Activated T-cell treated with anti-CD3 and anti-CD28 coated beads, Interleukin-2, amount 50 U/mL, for 1 hour (primary cell): ENCODE data around the gene ATP8A2.

Source experiments
- DNase-seq: peaks from one replicate; pipeline ENCODE4 v3.0.0-alpha.2; 2020

ATP8A2 gene

DNA sequence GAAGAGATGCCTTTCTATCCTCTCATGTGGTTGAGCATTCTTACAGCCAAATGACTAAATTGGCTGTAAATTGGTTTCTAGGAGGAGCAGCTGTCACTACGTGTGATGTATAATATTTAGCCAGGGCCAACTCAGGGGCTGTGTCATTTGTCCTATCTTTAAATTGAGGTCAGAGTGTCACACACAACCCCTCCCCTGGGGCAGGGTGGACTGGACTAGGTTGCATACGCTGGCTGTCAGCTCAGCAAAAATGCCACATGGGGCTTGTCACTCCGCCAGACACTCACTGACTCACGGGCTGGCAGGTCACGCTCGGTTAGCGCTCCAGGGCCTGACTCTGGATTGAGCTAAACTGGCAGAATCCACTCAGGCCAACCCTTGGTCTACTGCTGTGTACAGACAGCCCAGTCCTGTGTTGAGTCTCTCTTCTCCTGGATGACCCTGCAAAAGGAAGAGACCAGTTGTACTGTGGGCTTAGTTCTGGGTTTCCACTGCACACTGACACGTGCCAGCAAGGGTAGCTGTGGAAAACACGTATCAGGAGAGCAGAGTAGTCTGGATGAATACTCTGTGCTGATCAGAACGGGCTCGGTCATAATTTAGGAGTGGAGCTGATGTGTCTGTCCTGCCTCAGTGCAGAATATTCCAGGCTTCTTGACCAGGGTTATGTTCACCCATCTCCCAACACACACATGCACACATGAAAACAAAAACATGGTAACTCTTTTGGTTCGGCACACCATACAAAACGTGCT lies 650.9 kb downstream of the ATP8A2 start:
- DNase-seq: no peak

DNA sequence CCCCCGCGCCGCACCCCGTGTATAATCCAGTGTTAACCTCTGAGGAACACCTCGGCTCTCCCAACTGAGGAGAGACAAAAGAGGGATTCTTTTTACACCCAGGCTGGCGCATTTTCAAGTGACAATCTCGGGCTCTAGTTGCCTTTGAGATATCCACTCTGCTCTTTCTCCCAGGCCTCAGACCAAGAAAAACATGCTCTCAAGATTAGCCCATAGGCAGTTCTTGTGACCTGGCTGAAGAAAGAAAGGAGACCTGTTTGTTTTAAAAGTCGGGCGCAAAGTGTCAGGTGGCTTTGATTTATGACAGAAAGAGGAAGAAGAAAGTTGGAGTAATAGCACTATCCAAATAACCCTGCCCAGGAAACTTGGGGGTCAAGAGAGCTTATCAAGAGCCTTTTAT lies 652.8 kb downstream of the ATP8A2 start:
- no peak for DNase-seq

DNA sequence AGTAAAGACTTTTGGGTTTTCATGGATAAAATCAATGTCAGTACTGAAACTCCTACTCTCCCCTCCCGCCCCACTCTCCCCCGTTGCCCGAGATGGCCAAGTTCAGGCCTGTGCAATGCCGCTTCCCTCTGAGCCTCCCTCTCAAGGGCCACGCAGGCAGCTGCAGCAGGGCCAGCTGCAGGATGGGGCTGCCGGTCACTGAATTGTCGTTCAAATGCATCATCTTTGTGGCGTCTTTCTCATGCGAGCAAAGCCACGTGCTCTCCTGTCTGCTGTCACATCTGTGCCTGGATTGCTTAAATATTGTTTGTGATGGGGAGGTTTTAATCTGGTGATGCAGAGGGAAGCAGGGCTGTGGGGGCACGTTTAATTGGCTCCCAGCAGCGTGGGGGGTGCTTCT lies 653.4 kb downstream of the ATP8A2 start:
- no peak for DNase-seq

DNA sequence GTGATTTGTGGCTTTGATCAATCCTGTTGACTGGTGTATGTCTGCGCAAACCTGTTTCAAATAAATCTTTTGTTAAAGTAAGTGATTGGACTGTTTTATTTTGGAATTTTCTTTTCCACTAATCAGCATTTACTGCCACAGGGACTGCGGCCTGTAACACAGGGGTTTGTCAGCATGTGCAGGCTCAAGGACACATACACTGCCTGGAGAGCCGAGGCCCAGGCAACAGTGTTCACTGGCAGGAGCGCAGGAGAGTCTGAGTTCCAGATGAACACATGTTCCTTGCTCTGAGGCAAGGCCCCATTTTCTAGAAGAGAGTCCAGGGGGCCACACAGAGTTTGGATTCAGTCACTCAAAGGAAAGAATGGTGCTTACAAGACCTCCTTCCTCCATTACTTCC lies 654.0 kb downstream of the ATP8A2 start:
- DNase-seq: no peak

DNA sequence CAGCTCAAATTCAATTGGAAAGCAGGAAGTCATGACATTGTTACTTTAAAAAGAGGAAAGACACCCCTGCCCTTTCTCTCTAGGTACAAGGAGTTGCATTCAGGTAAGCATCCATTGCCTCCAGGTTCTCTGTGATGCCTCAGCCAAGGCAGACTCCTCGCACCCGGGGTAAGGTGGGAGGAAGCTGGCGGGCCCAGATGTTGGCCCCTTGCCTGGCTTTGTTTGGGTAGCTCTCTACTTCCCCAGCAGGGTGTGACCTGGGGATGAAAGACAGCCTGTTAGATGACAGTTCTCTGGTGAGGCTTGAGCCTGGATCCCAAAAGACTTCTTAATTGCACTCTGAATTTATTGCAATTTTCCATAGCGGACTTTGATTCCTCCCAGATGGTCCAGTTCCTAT lies 654.4 kb downstream of the ATP8A2 start:
- DNase-seq: no peak

DNA sequence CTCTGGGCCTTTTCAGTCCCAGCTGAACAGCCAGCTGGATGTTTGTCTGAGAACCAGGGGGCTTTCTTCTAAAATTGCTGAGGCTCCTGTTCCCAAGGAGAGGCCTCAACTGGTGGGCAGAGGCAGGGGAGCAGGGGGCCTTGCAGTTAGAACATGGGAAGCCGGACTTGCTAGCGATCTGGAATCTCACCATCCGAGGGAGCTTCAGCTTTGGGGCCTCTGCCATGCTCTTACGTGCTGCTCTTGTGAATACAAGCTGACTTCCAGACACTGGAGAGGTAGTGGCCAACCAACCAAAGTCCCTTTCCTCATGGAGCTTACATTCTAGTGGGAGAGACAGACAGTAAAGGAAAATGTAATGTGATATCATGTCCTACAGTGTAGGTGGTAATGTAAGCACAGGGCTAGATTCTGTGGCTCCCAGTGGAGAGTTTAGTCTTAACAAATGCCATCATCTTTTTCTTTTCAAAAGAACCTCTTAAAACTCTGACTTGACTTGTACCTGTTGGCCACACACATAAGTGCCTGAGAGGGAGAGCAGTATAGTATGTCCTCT lies 657.9 kb downstream of the ATP8A2 start:
- no peak for DNase-seq

DNA sequence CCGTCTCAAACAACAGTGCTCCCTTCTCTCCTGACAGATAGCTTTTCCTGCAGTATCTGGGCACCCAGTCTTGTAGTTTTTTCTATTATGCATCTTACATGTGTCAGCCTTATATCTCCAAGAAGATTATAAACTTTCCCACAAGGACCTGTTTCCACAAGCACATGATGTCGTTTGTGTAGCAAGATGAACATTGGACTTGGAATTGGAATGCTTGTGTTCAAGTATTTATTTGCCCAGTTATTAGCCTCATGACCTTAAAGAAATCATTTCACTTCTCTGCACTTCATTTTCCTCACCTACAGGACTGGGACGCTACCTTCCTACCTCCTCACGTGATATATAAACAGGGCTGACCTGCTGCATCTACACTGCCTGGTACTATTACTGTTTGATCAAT lies 658.6 kb downstream of the ATP8A2 start:
- DNase-seq: no peak

DNA sequence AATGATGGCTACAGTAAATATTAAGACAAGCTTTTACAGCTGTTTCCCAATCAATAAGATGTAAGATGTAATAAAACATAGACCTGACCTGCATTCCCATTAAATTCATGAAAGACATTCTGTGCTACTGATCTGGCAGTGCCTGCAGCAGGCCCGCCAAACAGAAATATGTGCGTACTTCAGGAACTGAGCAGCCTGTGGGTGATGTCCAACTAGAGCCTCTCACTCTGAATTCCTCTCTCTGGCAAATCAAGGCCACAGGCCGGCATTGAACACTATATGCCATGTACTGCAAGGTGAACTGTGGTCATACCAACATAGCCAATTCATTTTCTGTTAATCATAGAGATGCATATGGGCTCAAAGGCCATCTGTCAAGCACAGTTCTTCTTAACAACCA lies 662.2 kb downstream of the ATP8A2 start:
- no peak for DNase-seq

DNA sequence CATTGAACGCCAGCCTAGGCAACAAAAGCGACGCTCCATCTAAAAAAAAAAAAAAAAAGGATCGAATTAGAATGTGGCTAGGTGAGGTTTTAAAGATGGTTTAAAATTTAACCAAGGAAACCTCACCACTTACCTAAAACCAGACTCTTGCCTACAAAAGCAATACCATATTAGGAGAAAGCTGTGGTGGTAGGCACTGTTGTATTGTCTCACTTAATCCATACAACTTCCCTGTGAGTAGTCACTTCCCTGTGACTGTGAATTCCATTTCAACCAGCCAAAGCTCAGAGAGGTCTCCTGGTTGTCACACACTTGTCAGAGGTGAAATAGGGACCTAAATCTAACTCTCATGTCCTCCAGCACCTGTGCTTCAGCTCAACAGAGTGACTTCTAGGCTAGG lies 664.6 kb downstream of the ATP8A2 start:
- DNase-seq: no peak

DNA sequence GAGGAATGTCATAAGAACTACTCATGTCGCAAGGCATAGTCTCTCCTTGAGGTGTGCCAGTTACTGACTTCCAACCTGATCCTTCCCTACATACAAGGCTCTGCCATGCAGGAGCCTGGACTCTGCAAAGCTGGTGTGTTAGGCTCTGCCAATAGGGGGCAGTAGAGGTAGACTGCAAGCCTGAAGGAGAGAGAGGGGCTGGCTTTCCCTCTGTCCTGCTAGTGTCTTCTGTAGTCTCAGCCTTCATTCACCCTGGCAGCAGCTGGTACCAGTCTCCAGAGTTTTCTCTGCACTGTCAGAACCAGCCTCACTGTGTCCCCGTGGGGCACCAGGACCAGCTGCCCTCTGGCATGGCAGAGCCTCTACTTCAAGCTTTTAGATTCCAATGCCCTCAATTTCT lies 665.5 kb downstream of the ATP8A2 start:
- DNase-seq: peak; percentile 28

DNA sequence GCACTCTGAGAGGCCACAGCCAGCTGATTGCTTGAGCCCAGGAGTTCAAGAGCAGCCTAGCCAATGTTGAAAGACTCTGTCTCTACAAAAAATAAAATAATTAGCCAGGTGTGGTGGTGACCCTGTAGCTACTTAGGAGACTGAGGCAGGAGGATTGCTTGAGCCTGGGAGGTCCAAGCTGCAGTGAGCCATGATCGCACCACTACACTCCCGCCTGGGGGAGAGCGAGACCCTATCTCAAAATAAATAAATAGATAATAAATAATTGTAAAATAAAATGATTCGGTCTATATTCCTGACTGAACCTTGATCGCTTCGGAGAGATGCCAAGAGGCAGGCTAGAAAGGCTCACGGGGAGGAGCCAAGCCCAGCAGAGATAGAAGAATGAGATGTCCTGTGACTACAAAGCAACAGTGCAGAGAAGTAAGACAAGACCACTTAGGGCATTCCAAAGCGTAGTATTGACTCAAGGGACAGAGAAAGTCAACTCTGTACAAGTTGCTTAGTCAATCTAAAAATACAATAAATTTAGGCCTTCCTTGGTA lies 667.2 kb downstream of the ATP8A2 start:
- DNase-seq: no peak

DNA sequence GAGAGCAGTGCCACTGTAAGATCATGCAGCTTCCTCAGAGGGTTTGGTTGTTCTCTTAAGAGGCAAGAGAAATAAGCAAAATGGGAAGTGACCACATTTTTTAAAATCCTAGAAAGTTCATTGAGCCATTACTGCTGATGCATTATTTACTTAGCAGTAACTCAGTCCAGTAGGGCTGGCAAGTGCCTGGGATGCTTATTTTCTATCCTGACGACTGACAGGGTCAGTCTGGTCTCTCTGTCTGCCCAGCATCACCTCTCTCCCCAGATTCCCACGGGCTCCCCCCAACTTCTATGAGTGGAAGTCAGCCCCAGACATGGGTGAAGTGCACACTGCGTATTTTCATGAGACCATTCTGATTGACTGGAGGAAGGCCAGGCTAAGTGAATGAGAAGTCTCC lies 669.7 kb downstream of the ATP8A2 start:
- no peak for DNase-seq

DNA sequence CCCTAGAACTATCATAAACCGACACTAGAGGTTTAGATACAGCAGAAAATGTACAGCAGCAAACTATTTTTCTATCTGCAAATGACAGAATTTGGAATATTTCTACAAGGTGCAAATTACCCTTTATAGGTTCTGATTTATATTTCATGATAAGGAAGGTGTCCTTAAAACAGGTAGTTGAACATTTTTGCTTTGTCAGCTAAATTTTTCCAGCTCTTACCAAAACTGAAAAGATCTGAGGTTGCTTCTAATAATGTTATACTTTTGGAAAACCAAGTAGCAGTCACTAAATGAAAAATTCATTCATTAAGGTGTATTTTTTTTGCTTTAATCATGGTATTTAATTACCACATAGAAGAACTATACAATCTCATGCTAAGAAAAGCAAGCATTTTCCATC lies 671.0 kb downstream of the ATP8A2 start:
- no peak for DNase-seq

DNA sequence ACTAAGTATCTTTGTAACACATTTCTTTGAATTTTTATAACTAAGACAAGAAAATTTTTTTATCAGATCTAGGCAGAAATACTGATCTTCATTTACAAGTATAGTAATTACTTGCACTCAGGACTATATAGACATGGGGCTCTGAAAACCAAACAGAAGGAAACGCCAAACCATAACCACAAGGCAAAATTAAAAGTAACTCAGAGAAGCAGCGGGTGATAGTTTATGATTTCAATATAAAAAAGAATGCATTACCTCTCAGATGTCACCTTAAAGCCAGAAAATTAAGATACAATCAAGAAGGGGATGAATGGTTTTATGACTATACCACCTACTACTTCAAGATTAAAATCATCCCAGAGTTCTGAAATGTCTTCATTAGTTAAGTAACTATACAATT lies 673.4 kb downstream of the ATP8A2 start:
- no peak for DNase-seq

DNA sequence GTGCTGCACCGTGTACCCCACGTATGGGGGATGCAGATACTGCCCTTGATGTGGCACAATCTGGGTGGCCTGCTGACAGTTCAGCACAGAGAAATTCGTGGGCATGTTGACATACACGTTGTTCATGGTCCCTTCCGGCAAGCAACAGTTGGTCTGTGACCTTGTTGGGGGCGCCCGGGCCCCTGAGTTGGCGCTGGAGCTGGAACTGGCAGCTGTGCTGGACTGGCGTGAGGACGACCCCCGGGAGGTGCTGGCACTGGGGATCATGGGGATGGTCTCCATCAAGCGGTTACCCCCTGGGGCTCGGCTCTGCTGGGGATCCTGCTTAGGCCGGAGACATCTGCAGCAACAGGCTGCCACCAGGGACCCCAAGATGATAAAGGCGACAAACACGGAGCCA lies 674.9 kb downstream of the ATP8A2 start:
- no peak for DNase-seq

DNA sequence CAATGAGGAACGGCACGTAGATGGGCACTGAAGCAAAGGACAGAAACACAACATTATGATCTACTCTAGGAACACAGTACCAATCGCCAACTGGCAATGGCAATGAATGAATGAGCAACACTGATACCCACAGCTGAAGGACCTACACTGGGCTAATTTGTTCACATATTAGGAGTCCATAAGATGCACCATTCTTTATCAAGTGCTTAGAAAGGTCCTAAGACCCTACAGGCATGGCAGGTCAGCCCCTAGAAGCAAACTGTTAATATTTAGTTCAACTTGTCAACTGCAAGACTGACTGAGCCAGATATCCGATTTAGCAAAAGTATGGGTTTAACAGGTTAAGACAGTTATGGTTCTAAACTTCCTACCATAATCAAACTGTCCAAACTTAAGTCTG lies 675.3 kb downstream of the ATP8A2 start:
- no peak for DNase-seq

DNA sequence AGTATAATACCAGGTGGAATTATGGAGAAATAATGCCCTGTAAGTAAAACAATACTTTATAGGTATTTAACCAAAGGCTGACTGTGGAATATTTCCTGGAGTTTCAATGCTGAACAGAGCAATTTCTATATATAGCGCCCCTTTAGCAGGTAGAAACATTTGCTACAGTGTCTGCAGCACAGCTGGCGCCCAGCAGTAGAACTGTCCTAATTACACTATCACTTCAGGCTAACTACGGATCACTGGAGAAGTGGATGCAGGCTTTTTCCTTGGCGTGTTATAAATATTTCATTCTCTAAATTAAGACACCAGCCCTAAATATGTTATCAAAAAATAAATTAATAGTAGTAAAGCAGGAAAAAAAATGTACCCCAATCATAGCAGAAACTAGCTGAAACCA lies 677.0 kb downstream of the ATP8A2 start:
- DNase-seq: no peak

DNA sequence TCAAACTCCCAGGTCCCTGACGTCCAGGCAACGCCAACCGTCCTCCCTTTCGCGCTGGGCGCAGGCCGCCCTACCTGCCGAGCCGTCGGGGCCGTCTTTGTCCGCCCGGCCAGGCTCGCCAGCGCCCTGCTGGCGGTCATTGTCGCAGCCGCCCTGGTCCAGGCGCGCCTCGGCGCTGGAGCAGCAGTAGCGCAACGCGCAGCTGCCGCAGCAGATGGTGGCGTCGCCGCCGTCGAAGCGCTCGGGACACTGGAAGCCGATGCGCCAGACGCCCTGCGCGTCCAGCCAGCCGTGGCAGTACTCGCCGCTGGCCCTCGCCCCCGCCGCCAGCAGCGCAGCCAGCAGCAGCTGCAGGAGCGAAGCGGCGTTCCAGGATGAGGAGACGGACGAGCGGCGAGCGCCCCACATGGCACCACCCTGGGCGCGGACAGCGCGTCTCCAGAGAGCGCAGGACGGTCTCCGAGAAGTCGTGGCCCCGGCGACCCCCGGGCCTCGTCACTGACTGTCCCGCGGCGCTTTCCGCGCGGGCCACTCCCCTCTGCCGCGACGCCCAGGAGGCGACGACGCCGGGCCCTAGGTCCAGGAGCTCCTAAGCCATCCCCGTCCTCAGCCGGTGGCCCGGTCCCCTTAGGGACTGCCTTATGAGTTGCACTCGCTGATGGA lies 678.9 kb downstream of the ATP8A2 start:
- DNase-seq: peak; percentile 40

DNA sequence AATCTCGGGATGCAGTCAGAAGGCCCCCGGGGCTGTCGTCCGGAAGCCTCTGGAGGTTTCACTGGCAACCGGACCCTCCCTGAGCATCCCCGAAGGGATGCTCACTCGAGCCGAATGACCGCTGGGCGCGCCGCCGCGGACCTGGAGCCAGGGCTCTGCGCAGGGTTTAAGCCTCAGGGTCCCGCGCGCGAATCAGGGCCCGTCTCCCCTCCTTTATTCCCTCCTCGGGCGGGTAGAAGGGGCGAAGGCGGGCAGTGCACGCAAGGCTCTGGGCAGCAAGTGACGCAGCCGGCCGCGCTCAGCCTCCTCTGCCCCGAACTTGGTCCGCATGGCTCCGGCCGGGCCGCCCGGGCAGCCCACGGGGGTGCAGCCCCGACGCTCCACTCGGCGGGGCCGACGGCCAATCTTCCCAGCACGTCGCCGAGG lies 679.5 kb downstream of the ATP8A2 start:
- DNase-seq: no peak

DNA sequence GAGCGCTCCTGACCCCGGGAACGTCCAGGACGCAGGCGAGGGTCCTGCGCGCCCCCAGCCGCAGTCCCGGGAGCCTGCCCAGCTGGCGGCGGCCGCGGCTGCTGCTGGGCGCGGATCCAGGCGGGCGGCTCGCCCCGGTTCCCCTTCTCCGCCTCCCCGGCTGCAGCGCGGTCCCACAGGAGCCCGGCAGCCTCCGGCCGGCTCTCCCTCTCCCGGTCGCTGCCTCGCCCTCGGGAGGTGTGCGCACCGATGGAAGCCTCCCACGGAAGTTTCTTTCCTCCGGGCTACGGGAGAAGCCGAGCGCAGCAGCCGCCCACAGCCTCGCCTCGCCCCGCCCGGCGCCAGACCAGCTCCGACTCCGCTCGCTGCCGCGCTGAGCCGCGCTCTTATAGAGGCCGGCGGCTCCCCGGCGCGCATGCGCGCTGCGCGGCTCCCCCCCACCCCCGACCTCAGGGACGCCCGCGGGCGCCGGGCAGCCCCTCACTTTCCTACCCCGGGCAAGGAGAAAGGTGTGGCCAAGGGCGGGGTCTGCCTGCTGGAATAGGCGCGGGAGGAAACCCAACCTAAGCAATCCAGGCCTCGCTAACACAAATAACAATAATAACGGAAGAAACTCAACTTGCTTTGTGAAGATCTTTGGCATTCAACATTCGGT lies 680.0 kb downstream of the ATP8A2 start, which contains the start of gene SHISA2:
SHISA2 (minus strand) TSS at position 360 of the 655 bp plus-strand sequence. CDS start 1,041 bp downstream, outside the sequence.
- peak; percentile 70 for DNase-seq

DNA sequence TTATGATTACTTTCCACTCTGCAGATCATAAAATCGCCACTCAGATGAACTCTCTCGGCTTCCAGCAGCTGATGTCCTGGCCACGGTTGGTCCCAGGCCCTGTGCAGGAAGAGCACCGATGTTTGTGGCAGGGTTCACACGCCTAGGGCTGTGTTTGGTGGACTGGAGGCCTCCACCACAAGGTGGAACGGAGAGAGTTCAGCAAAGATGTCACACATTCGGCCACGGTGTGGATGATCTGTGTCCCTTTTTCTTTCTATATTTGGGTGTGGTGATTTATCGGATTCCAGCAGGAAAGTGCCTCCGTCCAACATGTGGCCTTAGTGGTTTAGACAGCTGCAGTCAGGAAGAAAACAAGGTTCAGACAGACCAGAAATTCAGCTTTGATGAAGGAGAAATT lies 680.6 kb downstream of the ATP8A2 start:
- DNase-seq: no peak

DNA sequence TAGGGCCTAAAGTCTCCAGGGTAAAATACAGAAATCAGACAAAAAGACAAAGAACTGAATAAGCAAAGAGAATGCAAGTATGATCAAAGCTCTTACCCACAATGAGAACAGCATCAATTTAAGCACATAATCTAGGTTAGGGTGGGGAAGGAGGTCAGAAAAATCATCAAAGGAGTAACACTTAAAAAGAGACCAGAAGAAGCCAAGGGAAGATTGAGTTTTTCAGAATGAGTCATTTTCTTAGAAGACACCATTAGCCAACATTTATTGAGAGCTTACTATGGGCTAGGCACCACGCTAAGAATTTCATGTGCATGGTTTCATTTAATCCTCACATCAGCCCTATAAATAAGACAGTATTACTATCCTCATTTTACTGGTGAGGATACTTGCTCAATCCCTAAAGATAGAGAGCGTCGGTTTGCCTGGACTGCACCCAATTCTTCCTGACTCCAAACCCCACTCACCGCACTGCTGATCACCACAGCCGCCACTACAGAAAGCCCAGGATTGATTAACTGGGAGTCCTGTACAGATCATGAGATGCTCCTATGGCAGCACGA lies 681.7 kb downstream of the ATP8A2 start:
- no peak for DNase-seq

DNA sequence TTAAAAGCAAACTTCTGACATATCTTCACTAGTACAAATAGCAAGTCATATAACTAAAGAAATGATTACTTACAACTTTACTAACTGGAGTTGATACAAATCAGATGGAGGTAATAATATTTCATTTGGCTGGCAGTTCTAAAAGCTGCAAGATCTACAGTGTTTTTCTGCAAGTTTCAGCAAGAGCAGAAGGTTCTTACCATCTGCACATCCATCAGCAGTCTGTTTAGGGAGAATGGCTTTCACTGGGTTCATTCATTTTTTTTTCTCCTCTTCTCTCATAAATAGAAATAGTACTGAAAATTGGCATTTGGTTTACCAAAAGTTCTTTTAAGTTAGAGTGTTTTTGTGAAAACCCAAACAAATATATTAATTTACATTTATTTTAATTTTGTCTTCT lies 683.1 kb downstream of the ATP8A2 start:
- DNase-seq: no peak
